Globus pallidus (tissue), 1 donor: ENCODE results near the gene MLLT3.
"Not testable (repeated sequence)": the region's sequence is repeated elsewhere in the genome, so short reads cannot be mapped to it uniquely, and the experiment has no call there.

Experiments
- DNase-seq: peaks from one replicate; pipeline ENCODE4 v3.0.0-alpha.2; 2015; ENCODE audit warnings: low spot score

MLLT3 gene

DNA sequence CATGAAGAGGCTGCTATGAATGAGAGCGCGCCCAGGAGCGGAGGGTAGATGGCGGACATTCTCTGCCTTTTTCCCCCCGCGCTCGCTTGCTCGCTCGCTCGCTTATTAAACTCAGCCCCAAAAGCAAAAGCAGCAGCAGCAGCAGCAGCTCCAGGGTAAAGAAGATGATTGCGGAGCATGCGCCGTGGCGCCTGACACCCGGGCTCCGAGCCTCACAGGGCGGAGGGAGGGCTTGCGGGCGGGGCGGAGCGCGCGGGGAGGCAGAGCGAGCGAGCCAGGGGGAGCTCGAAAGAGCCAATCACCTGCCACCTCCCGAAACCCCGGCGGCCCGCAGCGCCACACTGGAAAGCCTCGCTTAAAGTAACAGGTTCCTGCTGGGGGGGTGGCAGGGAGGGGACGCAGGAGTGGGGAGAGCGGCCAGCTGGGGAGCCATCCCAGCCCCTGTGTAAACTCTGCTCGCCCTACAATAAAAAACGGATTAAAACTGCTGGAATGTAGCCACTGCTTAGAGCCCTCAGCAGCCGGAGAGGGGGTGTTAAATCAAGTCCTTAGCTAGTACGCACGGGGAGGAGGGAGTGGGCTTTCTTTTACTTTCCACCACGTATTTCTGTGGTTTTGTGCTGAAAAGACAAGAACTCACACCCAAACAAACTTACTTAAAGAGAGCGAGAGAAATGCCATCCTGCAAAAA, at the start of gene MLLT3:
MLLT3 (minus strand) TSS at position 170 of the 691 bp plus-strand sequence.
- peak; percentile 96 for DNase-seq

DNA sequence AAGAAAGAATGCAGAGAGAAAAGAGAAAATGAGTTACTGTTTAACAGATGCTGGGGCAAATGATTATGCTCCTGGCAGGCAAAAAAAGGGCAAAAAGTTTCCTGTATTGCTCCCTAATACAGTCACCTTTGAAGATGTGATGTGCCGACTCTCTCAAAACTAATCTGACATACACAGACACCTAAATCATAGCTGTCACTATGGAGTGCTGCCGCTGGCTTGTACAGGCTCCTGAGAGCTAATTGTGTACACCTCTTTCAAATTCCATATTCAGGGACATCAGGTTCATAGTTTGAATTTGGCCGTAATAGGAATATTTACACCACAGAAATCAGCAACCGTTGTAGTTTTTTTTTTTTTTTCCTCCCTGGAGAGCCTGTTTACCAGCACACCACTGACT, 49.3 kb upstream of the MLLT3 start:
- DNase-seq, result no peak

DNA sequence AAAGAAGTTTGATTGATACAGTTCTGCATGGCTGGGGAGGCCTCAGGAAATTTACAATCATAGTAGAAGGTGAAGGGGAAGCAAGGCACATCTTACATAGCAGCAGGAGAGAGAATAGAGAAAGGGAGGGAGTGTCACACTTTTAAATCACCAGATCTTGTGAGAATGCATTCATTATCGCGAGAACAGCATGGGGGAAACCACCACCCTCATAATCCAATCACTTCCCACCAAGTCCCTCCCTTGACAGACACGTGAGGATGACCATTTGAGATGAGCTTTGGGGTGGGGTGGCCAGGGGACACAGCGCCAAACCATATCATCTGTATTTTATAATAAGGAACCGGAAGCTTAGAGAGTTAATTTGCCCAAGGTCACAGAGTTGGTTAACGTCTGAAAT, 48.1 kb upstream of the MLLT3 start:
- no peak for DNase-seq

DNA sequence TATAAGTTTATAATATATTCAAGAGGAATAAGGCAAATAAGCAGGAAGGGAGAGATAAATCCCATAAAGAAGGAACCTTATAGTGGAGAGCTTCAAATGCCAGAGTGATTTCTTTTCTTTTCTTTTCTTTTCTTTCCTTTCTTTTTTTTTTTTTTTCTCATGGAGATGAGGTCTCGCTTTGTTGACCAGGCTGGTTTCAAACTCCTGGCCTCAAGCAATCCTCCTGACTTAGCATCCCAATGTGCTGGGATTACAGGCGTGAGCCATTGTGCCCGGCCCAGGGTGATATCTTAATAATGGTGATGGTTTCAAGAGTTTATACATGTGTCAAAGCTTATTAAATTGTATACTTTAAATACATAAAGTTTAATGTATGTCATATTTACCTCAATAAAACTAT, 42.2 kb upstream of the MLLT3 start:
- no peak for DNase-seq

GRCh38 chr9:20663133-20663532, 40.8 kb upstream of the MLLT3 start:
- no peak for DNase-seq

DNA sequence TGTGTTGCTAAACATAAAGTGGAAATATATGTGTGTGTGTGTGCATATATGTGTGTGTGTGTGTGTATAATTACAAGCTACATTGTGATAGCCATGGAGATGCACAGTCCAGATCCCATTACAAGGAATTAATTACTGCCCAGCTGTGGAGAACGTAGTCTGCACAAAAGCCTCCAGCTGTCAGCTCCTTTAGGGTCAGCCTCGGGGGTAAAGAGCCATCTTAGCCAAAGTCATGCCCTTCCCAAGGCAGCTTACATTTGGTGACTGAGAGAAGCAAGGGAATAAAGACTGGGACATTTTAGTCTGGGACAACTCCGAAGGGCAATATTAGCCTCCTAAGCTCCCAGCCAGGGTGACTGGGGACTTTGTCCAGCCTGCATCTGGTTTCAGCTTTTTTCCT, 39.9 kb upstream of the MLLT3 start:
- no peak for DNase-seq

DNA sequence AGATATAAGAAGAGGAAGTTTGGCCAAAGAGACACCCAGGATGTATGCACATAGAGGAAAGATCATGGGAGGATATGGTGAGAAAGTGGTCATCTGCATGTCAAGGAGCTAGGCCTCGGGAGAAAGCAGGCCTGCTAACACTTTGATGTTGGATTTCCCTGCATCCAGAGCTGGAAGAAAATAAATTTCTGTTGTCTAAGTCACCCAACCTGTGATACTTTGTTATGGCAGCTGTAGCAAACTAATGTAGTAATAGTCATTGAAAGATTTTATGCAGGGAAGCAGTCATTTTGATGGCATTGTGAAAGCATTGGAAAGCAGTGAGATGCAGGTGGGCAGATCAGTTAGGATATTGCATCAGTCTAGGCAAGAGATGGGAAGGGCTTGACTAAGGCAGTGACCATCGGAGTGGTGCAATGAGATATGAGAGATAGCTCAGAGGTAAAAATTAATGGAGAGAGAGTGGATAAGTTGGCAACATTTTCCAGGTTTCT, 37.2 kb upstream of the MLLT3 start:
- no peak for DNase-seq

DNA sequence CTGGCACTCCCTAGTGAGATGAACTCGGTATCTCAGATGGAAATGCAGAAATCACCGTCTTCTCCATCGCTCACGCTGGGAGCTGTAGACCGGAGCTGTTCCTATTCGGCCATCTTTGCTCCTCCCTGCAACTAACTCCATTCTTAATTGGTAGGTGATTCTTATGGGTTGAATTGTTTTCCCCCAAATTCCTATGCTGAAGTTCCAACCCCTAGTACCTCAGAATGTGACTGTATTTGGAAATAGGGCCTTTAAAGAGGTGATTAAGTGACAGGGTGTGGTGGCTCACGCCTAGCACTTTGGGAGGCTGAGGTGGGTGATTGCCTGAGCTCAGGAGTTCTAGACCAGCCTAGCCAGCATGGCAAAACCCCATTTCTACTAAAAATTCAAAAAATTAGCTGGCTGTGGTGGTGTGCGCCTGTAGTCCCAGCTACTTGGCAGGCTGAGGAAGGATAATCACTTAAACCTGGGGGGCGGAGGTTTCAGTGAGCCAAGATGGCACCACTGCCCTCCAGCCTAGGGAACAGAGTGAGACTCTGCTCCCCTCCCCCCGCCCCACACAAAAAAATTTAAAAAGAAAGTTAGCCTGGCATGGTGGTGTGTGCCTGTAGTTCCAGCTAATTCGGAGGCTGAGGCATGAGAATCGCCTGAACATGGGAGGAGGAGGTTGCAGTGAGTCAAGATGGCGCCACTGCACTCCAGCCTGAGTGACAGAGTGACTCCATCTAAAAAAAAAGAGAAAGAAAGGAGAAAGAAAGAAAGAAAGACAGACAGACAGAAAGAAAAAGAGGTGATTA, 36.6 kb upstream of the MLLT3 start:
- DNase-seq, result no peak

GRCh38 chr9:20658246-20658667, 36.0 kb upstream of the MLLT3 start:
- not testable (repeated sequence) for DNase-seq

GRCh38 chr9:20651939-20652338, 29.6 kb upstream of the MLLT3 start:
- no peak for DNase-seq

- no peak for DNase-seq
Measured at GRCh38 chr9:20650750-20651299, 28.5 kb upstream of the MLLT3 start.

- no peak for DNase-seq
Measured at GRCh38 chr9:20650313-20650712, 28.0 kb upstream of the MLLT3 start.

DNA sequence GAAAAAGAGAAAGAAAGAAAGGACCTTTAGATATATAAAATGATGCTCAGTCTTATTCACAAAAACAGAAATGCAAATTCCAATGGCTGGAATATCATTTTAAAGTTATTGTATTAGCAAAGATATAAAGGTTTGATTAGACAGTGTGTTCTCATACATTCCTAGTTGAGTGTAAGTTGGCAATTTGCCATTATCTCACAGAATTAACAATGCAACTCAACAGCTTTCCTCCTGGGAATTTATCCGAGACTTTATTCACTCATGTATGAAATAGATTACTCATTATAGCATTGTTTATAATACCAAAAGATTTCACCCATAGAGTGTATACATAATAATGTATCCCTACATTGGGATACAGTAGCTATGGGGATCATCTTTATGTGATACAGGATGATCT, 27.1 kb upstream of the MLLT3 start:
- DNase-seq, result no peak

DNA sequence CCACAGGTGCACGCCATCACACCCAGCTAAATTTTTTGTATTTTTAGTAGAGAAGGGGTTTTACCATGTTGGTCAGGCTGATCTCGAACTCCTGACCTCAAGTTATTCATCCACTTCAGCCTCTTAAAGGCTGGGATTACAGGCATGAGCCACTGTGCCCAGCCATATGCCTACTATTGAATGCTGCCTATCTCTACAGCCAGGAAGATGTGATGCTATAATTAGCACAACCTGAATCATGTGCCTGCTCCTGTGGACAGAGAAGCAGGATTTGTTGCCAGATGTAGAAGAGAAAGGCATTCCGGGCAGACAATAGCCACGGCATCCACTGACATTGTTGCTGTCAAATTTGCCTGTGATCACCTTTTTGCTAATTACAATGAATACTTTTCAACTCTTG, 24.4 kb upstream of the MLLT3 start:
- no peak for DNase-seq

GRCh38 chr9:20643660-20644059, 21.4 kb upstream of the MLLT3 start:
- no peak for DNase-seq

GRCh38 chr9:20642045-20642444, 19.7 kb upstream of the MLLT3 start:
- DNase-seq, result no peak

- DNase-seq, result peak; percentile 7
Measured at GRCh38 chr9:20640331-20641187, 18.3 kb upstream of the MLLT3 start.

- no peak for DNase-seq
Measured at GRCh38 chr9:20636888-20637440, 14.7 kb upstream of the MLLT3 start.

DNA sequence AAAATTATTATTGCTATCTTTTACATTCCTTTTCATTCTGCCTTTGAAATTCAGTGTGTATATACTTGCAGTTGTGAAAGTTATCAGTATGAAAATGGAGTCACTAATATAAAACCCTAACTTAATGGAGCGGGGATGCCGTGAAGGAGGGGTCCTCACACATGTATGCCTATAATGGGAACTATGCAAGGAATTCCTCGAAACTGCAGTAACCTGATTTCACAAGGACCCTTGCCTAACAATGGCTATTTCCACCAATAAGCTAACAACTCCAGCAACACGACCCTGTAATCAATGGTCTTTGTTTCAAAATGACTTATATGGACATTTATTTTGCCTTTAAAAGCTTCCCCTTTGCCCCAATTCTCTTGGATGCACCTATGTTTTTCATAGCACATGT, 12.6 kb upstream of the MLLT3 start:
- DNase-seq, result no peak

GRCh38 chr9:20632705-20633104, 10.4 kb upstream of the MLLT3 start:
- DNase-seq, result no peak

DNA sequence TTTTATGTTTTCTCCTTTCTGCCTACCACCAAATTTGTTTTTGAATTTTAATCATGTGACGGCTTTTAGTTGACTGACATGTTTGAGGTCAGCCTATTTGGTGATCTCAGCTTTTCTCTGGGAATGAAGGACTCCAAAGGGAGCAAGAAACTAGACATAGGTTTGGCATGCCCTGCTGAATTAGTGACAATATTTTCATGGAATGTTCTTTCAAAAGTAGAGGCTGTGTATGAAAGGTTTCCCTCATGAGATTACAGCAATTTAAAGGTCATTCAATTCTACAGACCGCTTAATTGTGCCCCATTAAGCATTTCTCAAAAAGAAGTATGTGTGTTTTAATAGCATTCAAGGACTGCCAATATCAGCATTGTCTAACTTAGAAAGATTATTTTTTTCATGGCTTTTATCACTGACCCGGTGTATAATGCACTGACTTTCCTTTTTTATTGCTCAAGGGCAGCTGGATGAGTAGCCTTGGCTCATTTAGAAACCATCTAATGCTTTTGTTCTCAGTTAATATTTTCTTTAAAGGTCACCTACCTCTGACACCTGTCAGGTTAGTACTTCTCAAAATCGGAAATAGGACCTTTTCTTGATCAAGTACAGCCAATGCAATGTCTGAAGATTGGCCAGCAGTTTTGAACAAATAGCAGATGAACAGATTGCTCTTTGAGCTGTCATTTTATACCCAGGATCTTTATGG, 8.1 kb upstream of the MLLT3 start:
- DNase-seq, result no peak
